Bone marrow (tissue), 2 donors: ENCODE results near the gene GHRL.
"Not testable (repeated sequence)": the region's sequence is repeated elsewhere in the genome, so short reads cannot be mapped to it uniquely, and the experiment has no call there.

ENCODE experiments used
- DNase-seq, 2 donors: peaks; one replicate each; lab custom pipeline; 2025; lab: John Stamatoyannopoulos, UW

Gene GHRL

DNA sequence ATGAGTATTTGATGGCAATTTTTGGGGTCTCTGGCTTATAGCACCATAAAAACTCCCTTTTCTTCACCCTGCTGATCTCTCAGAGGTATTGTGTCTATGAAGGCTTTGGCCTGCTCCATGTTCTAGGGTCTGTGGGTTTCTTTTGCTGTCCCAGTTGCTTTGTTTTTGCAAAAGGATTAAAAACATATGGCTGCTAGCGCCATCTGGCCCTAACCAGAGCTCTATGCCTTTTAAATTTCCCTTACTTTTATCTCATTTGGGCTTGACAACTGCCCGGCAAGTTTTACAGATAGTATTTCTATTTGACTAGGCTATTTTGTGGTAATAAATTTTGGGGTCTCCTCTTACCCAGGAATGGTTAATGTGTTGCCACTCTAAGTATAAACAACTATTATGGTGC is 6.4 kb upstream of the GHRL start:
- DNase-seq = no peak

DNA sequence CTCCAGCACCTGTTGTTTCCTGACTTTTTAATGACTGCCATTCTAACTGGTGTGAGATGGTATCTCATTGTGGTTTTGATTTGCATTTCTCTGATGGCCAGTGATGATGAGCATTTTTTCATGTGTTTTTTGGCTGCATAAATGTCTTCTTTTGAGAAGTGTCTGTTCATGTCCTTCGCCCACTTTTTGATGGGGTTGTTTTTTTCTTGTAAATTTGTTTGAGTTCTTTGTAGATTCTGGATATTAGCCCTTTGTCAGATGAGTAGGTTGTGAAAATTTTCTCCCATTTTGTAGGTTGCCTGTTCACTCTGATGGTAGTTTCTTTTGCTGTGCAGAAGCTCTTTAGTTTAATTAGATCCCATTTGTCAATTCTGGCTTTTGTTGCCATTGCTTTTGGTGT is 5.3 kb upstream of the GHRL start:
- DNase-seq = not testable (repeated sequence)

DNA sequence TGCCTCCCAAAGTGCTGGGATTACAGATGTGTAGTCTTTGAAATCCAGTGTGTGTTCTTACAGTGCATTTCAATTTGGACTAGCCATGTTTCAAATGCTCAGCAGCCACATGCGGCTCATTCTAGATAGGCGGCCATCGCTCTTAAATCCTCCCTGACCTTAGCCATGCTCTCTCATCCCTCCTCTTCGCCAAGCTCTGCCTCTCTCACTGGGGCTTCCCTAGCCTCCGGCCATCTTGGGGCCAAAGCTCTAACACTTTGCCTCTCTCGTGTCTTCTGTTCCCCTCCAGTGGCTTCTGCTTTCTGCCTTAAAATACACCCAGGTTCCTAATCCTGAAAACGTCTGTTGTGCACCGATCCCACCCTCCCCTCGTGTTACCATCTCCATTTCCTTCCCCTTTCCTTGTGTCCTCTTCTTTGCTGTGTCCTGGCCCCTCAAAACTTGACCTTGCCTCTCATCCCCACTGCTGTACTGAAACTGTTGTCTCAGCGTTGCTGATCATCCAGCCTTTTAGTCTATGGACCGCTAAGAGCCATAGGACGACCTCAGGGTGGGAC is 1.4 kb upstream of the GHRL start:
- DNase-seq = no peak

DNA sequence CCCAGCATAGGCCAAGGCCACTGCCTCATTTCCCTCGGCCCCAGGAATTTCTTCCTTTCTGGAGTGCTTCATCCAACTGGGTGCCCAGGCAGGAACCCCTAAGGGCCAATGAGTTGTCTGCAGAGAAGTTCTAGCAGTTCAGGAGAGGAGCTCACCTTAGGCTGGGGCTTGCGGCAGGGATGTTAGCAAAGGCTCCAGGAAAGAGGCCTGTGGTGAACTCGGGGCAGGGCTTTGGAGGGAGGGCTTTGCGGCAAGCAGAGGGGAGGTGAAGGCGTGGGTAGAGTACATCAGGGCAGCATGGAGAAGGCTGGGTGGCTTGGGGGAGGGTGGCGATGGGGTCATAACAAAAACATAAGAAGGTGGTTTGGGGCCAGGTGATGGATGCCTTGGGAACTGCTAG is 1.1 kb downstream of the GHRL start:
- no peak for DNase-seq

GRCh38 chr3:10290481-10291176 is 2.1 kb downstream of the GHRL start:
- no peak for DNase-seq

GRCh38 chr3:10289787-10290355 is 2.9 kb downstream of the GHRL start:
- DNase-seq = no peak

DNA sequence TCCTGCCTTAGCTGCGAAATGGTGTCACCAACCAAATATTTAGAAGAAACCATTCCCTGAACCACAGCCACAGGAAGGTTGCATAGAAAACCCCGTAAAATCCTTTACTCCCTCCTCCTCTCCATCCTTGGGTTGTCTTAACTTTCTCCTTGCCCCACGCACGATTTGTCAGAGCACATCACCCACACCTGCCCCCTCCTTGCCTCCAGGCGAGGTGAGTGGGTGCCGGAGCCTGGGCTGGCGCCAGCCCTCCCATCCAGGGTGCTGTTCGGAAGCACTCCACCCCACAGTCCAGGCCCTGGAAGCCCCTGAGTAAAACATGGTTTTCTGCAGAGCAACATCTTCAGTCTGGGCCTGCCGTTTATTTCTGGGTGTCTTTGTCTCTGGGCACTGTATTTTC is 3.7 kb downstream of the GHRL start:
- no peak for DNase-seq

GRCh38 chr3:10288575-10288960 is 4.2 kb downstream of the GHRL start:
- no peak for DNase-seq

DNA sequence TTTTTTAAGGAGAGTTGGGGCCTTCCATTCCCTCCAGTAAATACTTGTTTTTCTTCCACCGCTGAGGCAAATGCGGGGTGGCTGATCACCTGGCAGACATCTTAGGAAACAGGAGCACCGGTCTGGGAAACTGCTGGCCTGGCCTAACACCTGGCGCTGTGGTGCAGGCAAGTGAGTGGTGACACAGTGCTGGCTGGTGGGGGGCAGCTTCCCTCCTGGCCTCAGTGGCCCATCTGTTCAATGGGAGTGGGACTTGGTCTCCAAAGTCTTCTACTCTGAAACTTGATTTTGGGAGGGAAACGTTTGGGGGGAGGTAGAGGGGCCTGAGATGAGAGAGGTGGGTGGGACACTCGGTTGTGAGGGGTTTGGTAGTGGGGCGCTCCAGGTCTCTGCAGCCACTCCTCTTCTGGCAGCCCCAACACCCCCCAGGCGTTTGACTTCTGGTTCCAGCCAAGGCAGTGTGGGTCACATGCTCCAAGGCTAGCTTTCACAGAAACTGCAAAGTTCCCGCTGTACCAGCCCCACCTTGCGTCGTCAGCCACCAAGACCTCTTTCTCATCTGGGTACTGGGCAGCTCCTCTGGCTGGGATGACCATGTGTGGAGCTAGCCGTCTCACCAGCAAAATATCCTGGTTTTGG is 4.7 kb downstream of the GHRL start:
- DNase-seq = no peak

DNA sequence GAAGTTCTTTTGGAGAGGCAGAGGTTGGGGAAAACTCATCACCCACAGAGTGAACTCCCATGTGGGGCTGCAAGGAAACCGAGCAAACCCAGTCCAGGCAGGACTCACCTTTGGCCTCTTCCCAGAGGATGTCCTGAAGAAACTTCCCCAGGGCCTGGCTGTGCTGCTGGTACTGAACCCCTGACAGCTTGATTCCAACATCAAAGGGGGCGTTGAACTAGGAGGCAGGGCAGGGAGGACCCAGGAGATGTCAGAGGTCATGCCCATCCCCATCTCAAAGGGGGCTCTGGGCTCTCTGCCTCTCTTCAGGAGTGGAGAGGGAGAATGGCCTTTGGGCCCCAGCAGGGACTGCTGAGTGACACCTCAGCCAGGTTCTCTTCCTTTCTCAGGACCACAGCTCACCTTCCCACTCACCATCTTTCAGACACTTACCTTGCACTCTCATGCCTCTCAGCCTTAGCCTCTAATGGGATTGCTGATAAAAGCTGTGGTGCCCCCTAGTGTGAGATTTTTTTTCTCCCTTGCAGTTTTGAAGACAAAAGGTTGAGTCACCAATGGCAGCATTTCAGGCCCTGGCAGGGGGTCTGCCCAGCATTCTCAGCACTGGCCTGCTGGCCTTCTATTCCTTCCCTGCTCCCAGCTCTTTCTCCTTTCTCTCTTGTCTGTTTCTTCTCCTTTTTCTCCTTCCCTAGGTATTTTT is 6.0 kb downstream of the GHRL start:
- no peak for DNase-seq

DNA sequence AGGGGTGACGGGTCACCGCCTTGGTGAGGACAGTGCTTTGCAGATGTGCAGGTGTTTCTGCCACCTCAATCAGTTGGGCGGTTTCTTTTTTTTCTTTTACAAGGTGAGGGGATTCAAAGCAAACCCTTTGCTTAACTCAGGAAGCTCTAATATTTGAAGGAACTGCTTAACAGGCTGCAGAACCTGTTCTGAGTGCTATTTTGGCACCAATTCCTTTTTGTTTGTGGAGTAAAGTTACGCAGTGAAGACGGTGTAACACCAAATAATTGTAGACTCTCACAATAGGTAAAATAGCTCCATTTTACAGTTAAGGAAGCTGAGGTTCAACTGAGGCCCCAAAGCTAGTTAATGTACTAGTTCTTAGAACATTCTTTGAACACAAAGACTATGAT is 6.6 kb downstream of the GHRL start:
- DNase-seq = no peak

DNA sequence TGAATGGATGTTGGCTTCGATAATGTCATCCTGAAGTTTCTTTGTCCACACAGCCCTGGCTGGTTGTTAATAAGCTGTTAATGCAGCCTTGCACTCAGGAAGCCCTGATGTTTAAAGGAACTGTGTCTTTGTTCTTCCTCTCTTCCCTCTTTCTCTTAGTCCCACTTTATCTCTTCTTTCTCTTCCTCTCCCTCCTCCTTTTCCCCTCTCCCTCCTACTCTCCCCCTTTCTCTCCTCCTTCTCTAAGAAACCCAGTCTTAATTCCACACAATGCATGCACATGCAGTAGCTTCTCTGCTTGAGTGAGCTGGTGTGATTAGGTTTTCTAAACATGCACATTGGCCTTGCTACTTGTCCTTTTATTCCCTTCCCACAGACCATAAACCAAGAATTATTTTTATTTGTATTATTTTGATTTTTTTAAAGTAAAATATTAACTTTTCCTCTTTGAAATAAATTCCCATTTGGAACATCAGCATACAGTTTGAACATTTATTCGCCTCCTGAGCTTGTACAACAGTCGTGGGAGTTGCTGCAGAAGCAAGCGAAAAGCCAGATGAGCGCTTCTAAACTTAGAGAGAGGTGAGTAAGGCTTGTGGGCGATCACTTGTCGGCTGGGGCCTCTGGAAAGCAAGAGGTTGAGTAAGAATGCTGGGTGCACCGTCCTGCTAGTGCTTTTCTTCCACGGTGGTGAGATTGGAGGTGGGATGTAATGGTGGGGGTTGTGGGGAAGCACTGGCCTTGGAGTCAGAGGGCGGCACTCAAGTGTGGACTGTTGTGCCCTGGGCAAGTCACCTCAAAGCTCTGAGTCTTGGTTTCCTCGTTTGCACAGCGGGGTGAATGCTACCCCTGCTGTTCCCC is 7.2 kb downstream of the GHRL start:
- no peak for DNase-seq

GRCh38 chr3:10284496-10284895 is 8.3 kb downstream of the GHRL start:
- DNase-seq = no peak

DNA sequence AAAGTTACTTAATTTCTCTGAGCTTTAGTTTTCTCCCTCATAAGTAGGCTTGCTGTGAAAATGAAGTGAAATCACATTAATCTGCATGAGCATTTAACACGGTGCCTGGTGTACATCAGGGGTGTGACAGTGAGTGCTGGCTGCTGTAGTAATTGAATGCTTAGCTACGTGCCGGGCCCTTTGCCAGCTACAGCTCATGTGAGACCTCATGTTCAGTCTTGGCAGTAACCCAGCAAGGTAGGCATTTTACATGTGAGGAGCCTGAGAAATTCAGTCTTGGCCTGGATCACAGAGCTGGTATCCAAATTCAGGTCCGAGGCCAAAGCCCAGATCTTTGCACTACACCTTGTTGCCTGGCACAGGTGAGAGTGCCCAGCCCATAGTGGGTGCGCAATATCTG is 9.1 kb downstream of the GHRL start:
- DNase-seq = no peak

DNA sequence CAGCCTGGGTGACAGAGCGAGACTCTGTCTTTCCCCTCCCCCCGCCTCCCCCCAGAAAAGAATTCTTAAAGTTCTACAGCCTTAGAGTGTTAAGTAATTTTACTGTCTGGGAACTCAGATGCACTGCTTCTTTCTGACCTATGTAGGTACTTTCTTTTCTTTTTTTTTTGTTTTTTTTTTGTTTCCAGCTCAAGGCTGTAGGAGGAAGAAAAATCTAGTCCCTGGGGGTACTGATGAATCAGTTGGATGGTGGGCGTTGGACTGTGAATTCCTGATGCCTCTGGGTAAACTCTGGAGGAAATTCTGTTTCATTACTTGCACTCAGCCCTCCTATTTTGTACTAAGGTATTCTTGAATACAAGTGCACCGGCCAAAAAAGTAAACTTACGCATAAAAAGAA is 10.8 kb downstream of the GHRL start:
- no peak for DNase-seq

GRCh38 chr3:10280571-10280970 is 12.2 kb downstream of the GHRL start:
- no peak for DNase-seq

DNA sequence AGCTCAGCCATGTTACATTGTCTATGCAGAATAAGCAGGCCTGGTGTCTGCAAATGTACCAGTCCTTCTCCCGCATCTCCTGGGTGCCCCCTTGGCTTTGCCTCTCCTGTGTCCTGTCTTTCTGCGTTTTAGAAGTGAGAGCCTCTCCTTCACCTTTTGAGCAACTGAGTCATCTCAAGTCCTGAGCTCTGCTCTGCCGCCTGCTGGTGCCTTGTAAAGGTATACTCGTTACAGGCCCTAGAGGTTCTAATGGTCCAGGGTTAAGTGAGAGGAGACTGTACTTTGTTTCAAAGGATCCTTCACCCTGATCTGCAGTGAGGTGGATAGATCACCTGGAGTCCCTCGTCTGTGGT is 12.6 kb downstream of the GHRL start:
- DNase-seq = no peak

DNA sequence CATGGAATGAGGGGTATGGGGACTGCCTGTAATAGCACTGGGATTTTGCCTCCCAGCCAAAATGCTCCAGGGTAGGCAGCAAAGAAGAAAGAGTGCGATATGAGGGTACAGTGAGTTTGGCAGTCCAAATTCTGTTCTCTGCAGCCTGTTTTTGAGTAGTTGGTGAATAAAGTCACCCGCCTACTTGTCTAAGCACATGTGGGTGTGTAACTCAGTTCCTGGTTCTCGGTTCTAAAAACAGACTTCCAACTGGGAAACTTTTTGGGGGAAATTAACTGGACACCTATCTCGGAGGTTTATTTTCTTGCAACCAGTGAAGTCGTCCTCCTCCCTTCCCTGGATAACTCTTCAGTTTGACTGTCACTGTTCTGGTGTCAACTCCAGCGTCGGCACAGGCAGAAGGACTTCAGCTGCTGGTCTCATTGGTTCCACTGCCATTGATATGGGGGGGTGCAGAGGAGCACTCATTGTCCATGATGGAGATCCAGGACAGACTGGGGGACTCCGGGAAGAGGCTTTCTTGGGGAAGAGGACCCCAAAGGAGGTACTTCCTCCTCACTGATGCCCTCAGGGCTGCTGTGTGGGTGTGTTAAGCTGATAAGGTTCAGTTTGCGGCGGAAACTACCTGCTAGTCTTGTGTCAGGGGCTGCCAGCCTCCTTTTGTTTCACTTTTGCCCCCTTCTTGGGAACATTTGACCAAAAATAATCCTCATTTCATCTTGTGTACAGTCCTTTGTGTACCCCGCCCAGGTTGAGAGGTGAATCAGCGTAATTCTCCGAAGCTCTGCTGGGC is 13.2 kb downstream of the GHRL start:
- no peak for DNase-seq

GRCh38 chr3:10278501-10278900 is 14.2 kb downstream of the GHRL start:
- DNase-seq = no peak

DNA sequence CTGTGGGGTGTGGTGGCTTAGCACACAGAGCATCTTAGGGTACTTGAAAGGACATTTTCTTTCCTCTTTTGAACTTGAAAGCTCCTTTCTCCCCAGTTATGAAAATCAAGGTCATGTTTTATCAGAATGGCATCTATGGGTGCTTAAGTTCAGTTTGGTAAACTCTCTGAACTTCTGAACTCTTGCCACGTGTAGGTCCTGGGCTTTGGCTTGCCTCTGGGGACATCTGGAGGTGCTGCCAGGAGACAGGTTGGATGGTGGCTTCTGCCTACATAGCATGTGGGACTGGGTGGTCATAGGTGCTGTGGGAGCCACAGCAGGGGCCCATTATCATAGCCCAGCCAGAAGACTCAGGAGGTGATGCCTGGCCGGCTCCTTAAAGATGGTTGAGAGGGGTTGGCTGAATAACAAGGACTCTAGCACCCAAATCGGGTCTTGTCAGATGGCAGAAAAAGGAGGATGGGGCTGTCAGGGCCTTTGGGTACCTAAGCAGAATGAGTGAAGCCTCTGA is 15.6 kb downstream of the GHRL start:
- no peak for DNase-seq

DNA sequence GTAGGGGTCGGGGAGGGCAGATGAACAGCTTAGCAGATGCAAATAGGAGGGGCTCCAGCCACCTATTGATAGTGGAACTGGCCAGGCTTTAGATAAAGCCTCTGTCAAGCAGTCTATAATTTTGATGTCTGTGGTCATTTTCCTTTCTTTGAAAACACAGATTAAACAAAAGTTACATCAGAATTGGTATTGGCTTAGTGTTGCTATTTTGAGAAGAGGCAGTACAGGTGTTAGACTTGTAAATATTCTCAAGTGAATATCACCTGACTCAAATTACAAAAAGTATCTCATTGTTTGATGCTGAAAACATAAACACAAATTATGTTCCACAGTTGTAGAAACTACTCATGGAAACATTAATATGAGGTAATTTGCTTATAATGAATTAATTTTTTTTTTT is 18.1 kb downstream of the GHRL start:
- no peak for DNase-seq
